Prostate gland (tissue), 2 donors: Measurements from ENCODE around the gene TBX21. TPM values are rescaled to one million over a fixed set of nuclear protein-coding genes. Genes with fewer than 3 reads are reported as not detected.

Source experiments
- DNase-seq: peaks from one replicate; pipeline ENCODE4 v3.0.0-alpha.2; 2019; ENCODE audit warnings: low spot score
- H3K27ac ChIP-seq, 2 donors: fragments of 200-600 bp; sonication (generic); 2 replicates each; pipeline ENCODE4 v1.5.1; 2017 to 2019
- H3K27me3 ChIP-seq: fragments of 200-600 bp; sonication (generic); replicated peaks from 2 replicates; pipeline ENCODE4 v1.5.1; 2019; ENCODE audit not compliant: insufficient read depth
- H3K36me3 ChIP-seq, 2 donors: fragments of 200-600 bp; sonication (generic); 1 replicate in 1 of 2; 2 replicates in 1 of 2; pipeline versions ENCODE4 v1.5.1 to v1.8.1; 2017 to 2019
- H3K4me1 ChIP-seq: fragments of 200-600 bp; sonication (generic); replicated peaks from 2 replicates; pipeline ENCODE4 v1.5.1; 2019
- H3K4me3 ChIP-seq, 2 donors: fragments of 200-600 bp; sonication (generic); 2 replicates each; pipeline ENCODE4 v1.5.1; 2017 to 2019
- H3K9me3 ChIP-seq: fragments of 200-600 bp; sonication (generic); 2 replicates; pipeline ENCODE4 v1.5.1; 2017
- POLR2A ChIP-seq: fragments of 450-650 bp; IDR thresholded peaks from one replicate; pipeline ENCODE4 v1.6.1; 2016; ENCODE audit warnings: antibody characterized with exemption, mild to moderate bottlenecking
- POLR2AphosphoS5 ChIP-seq: sonication (generic); formaldehyde crosslinking; IDR thresholded peaks from one replicate; pipeline ENCODE4 v1.6.1; 2017; ENCODE audit warnings: antibody characterized with exemption
- WGBS: methylation state at CpG from one replicate; pipeline ENCODE4 v1.1.5; 2018; 5-methylcytosine and 5-hydroxymethylcytosine counted together
- intact Hi-C: fragments of 100-400 bp; cut with DNase I; formaldehyde crosslinking; loops from one replicate; pipeline ENCODE4 v1.14.2; 2022
- total RNA-seq, 2 donors: library from RNA; depleted of rRNA; stranded (reverse); fragments of >200 nt; gene quantifications; one replicate each; pipeline ENCODE4 v1.1.0, GENCODE V29; 2016
- TF ChIP-seq, protein P1 (sequence below), 4 experiments: fragments of 200-600 bp in 2 of 4; fragments of 450-650 bp in 2 of 4; sonication (generic) in 2 of 4; IDR thresholded peaks; 1 replicate in 3 of 4; 2 replicates in 1 of 4; pipeline ENCODE4 v1.5.1; 2016 to 2019; ENCODE audit warnings: antibody characterized with exemption in 4 of 4, mild to moderate bottlenecking in 2 of 4, moderate library complexity in 2 of 4

TBX21 gene
- total RNA-seq = under 1 TPM; 0.27 to 0.45 TPM

DNA sequence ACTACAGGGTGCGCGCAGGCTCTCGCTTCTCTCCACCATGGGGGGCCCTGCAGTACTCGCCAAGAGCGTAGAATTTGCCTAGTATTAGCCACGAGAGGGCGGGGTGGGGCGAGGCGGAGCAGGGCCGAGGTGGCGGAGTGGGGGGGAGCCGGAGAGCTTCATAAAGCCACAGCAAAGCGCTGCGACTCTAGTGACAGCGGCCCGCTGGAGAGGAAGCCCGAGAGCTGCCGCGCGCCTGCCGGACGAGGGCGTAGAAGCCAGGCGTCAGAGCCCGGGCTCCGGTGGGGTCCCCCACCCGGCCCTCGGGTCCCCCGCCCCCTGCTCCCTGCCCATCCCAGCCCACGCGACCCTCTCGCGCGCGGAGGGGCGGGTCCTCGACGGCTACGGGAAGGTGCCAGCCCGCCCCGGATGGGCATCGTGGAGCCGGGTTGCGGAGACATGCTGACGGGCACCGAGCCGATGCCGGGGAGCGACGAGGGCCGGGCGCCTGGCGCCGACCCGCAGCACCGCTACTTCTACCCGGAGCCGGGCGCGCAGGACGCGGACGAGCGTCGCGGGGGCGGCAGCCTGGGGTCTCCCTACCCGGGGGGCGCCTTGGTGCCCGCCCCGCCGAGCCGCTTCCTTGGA, at the start of gene TBX21:
Gene TBX21, plus strand, starts transcription at position 190 of the 627 bp plus-strand sequence. Its CDS starts 219 bp downstream, at position 409.
- peaks cover 7% of the 10 kb centered on the region for H3K27me3 ChIP-seq
- WGBS = 0% methylated on average over 24 of the region's 73 CpGs
- H3K4me3 ChIP-seq = peak within 1 kb of the TSS; percentile 28 to 29
- H3K9me3 ChIP-seq = no peaks in the 10 kb centered on the region
- no peaks in the 10 kb centered on the region for H3K4me1 ChIP-seq
- intact Hi-C loops = no loop called here
- TF ChIP-seq, protein P1, sequence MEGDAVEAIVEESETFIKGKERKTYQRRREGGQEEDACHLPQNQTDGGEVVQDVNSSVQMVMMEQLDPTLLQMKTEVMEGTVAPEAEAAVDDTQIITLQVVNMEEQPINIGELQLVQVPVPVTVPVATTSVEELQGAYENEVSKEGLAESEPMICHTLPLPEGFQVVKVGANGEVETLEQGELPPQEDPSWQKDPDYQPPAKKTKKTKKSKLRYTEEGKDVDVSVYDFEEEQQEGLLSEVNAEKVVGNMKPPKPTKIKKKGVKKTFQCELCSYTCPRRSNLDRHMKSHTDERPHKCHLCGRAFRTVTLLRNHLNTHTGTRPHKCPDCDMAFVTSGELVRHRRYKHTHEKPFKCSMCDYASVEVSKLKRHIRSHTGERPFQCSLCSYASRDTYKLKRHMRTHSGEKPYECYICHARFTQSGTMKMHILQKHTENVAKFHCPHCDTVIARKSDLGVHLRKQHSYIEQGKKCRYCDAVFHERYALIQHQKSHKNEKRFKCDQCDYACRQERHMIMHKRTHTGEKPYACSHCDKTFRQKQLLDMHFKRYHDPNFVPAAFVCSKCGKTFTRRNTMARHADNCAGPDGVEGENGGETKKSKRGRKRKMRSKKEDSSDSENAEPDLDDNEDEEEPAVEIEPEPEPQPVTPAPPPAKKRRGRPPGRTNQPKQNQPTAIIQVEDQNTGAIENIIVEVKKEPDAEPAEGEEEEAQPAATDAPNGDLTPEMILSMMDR (IDR thresholded peaks at IDR 0.05) = no peak
- TF ChIP-seq POLR2A = no peak
- TF ChIP-seq POLR2AphosphoS5 = no peak
- H3K27ac ChIP-seq = no peak within 1 kb of the TSS
- H3K36me3 ChIP-seq = no peaks in the 10 kb centered on the region
- DNase-seq = peak; percentile 41

DNA sequence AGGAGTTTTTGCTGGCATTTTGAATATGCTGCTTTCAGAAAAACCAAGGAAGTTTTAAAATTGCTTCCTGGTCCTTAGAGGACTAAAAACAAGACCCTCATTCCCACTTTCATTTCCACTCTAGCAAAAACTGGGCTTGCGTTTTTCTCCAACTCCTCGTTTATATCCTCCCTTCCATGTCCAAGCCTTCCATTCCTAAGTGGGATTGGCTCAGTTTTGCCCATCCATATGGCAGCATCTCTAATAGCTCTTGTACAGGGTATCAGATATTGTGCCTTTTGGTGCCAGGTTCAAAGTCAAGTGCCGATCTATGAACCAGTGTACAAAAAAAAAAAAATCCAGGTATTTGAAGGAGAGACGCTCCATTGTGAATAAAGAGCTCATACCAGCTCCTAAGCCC, 49.0 kb upstream of the TBX21 start:
- DNase-seq = no peak
- WGBS = 82% methylated on average over 4 of the region's 4 CpGs
- no peaks in the 10 kb centered on the region for H3K36me3 ChIP-seq
- intact Hi-C loops = no loop called here
- no peaks in the 10 kb centered on the region for H3K27me3 ChIP-seq
- H3K4me1 ChIP-seq = no peaks in the 10 kb centered on the region
- no peak overlapping the region for H3K27ac ChIP-seq
- no peak for TF ChIP-seq POLR2AphosphoS5
- TF ChIP-seq POLR2A = no peak
- TF ChIP-seq, protein P1 (IDR thresholded peaks at IDR 0.05) = no peak
- H3K4me3 ChIP-seq = no peak overlapping the region
- H3K9me3 ChIP-seq = no peaks in the 10 kb centered on the region

DNA sequence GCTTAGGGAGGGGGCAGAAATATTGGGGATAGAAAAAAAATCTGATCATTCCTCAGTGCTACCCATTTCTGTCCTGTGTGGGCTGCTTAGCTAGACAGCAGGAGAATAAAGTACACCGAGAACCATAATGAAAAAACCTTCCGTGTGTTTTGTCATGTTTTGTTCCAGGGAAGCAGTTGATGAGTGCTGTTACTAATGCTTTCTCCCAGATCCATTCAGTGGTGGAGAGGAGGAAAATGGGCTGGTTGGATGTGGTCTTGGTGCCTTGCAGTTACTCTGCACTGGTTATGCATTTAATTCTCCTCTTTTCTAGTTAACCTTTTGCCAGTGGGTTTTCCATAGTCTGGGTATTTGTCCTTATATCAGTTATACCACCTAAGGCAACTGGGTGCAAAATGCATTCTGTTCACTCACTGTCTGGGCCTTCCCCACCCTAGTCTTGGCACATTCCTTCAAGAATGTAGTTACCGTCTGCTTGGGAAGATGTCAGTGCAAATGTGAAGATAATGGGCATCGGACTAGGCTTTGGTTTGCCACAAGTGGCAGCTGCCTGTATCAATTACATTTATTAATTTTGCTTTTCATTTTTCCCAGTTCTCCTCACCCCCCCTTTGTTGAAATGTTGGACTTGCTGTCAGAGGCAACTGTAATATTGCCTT, 48.4 kb upstream of the TBX21 start:
- Histone ChIP-seq H3K27me3 (no peaks in the 10 kb centered on the region), H3K4me3 (no peak overlapping the region), H3K4me1 (no peaks in the 10 kb centered on the region), H3K9me3 (no peaks in the 10 kb centered on the region), H3K36me3 (no peaks in the 10 kb centered on the region), H3K27ac (no peak overlapping the region)
- 76% methylated on average over 4 of the region's 4 CpGs for WGBS
- TF ChIP-seq POLR2A = no peak
- TF ChIP-seq, protein P1 (IDR thresholded peaks at IDR 0.05) = no peak
- TF ChIP-seq POLR2AphosphoS5 = no peak
- no peak for DNase-seq
- intact Hi-C loops = no loop called here

DNA sequence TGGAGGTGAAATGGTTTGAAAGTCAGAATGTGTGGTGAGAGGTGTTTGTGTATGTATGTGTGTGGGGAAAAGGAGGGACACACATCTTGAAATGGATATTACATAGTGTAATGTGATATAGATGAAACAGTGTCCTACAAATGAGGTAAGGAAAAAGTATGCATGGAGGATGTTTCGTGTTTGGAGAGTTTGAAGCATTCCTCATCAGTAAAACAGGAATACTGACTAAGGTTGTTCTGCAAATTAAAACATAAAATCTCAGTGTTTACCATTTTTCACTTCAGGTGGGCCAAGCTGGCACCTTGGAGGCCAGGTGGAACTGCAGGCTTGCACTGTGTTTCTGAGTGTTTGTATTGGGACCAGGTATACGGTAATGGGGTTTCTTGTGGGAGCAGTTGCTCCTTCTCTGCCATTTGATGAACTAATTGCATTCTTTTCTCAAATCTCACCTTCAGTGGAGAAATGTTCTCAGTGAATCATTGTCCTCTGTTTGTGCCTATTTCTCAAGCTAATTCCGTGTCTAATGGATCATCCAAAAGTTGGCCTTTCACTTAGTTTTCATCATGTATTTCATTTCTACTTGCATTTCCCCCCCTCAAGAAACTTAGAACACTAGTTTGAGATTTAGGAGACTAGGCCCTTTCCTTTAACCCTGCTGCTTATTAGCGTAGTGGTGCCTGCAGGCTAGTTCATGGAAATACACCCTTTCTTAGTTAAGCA, 47.3 kb upstream of the TBX21 start:
- intact Hi-C loops = no loop called here
- Histone ChIP-seq H3K27me3 (no peaks in the 10 kb centered on the region), H3K4me1 (no peaks in the 10 kb centered on the region), H3K4me3 (no peak overlapping the region), H3K36me3 (no peaks in the 10 kb centered on the region), H3K9me3 (no peaks in the 10 kb centered on the region), H3K27ac (no peak overlapping the region)
- 88% methylated on average over 4 of the region's 4 CpGs for WGBS
- DNase-seq = no peak
- TF ChIP-seq, protein P1 (IDR thresholded peaks at IDR 0.05) = no peak
- TF ChIP-seq POLR2AphosphoS5 = no peak
- no peak for TF ChIP-seq POLR2A
